ENCODE data around the gene HIPK3.

- TF ChIP-seq CTCF (IDR thresholded peaks at IDR 0.05) (no peak), EZH2phosphoT487 (IDR thresholded peaks at IDR 0.05) (no peak), EZH2 (IDR thresholded peaks at IDR 0.05) (no peak)
Observed at GRCh38 chr11:33390944-33391892, 134.0 kb downstream of the HIPK3 start.
